Measurements from ENCODE around the gene SUPT3H. TPM values are rescaled to one million over a fixed set of nuclear protein-coding genes. Genes with fewer than 3 reads are reported as not detected.

SUPT3H gene
- total RNA-seq, 1 experiment from 2014 or later = 3.6 TPM

- no peaks in the 10 kb centered on the region for H3K4me1 ChIP-seq (ENCODE audit: insufficient read depth, low read length)
- ATAC-seq (no peak), DNase-seq (no peak)
- no TSS peak for BruUV-seq (replicated peaks)
- H3K36me3 ChIP-seq (ENCODE audit: low read depth, low read length) = no peaks in the 10 kb centered on the region
- intact Hi-C loops (cut with micrococcal nuclease) = loop anchor here (10.0 kb wide), 1 partner anchor 146 kb away; no protein-coding TSS in a partner anchor
- ChIA-PET CTCF (no interaction called here), POLR2A (ENCODE audit: unreplicated experiment) (interaction anchor here (0.5 kb wide), 1 partner anchor 71 kb away, joined by 3 read pairs; no protein-coding TSS in a partner anchor)
- H3K4me3 ChIP-seq (ENCODE audit: low read length) = no peak overlapping the region
- no peaks in the 10 kb centered on the region for H3K9me3 ChIP-seq (ENCODE audit: low read length)
- H4K20me1 ChIP-seq (ENCODE audit: low read length) = no peaks in the 10 kb centered on the region
- H2AFZ ChIP-seq (ENCODE audit: low read length) = no peak overlapping the region
- H3K79me2 ChIP-seq (ENCODE audit: low read length) = no peaks in the 10 kb centered on the region
- no peaks in the 10 kb centered on the region for H3K27me3 ChIP-seq (ENCODE audit: low read length)
- no peak overlapping the region for H3K9ac ChIP-seq (ENCODE audit: low read length)
- TF ChIP-seq CTCF (conservative IDR thresholded peaks at IDR 0.05; ENCODE audit: low read depth, low read length) = no peak
- TF ChIP-seq EZH2 (IDR thresholded peaks at IDR 0.05; ENCODE audit: low read length, unreplicated experiment) = no peak
- TF ChIP-seq EZH2phosphoT487 (IDR thresholded peaks at IDR 0.05; ENCODE audit: borderline replicate concordance, low read length) = no peak
- no peaks in the 10 kb centered on the region for H3F3A ChIP-seq (ENCODE audit: low read length, unreplicated experiment)
- H3K4me2 ChIP-seq (ENCODE audit: low read length) = no peak overlapping the region
- no peaks in the 10 kb centered on the region for H3K9me2 ChIP-seq (replicated peaks; ENCODE audit: low read length)
- H3K27ac ChIP-seq (ENCODE audit: low read length) = no peak overlapping the region
These were observed 557.0 kb downstream of the SUPT3H start for GRCh38 chr6:44820759-44821158.

GRCh38 chr6:44820321-44820720 lies 557.4 kb downstream of the SUPT3H start:
- BruUV-seq (replicated peaks) = no TSS peak
- Histone ChIP-seq H3K27ac (ENCODE audit: low read length) (no peak overlapping the region), H3K4me2 (ENCODE audit: low read length) (no peak overlapping the region), H3K4me1 (ENCODE audit: insufficient read depth, low read length) (no peaks in the 10 kb centered on the region), H3K9ac (ENCODE audit: low read length) (no peak overlapping the region), H3K36me3 (ENCODE audit: low read depth, low read length) (no peaks in the 10 kb centered on the region), H2AFZ (ENCODE audit: low read length) (no peak overlapping the region), H3F3A (ENCODE audit: low read length, unreplicated experiment) (no peaks in the 10 kb centered on the region), H3K9me2 (replicated peaks; ENCODE audit: low read length) (no peaks in the 10 kb centered on the region), H3K79me2 (ENCODE audit: low read length) (no peaks in the 10 kb centered on the region), H3K4me3 (ENCODE audit: low read length) (no peak overlapping the region), H4K20me1 (ENCODE audit: low read length) (no peaks in the 10 kb centered on the region), H3K27me3 (ENCODE audit: low read length) (no peaks in the 10 kb centered on the region), H3K9me3 (ENCODE audit: low read length) (no peaks in the 10 kb centered on the region)
- DNase-seq (peak; percentile 6), ATAC-seq (no peak)
- TF ChIP-seq CTCF (conservative IDR thresholded peaks at IDR 0.05; ENCODE audit: low read depth, low read length) = no peak
- no peak for TF ChIP-seq EZH2phosphoT487 (IDR thresholded peaks at IDR 0.05; ENCODE audit: borderline replicate concordance, low read length)
- TF ChIP-seq EZH2 (IDR thresholded peaks at IDR 0.05; ENCODE audit: low read length, unreplicated experiment) = no peak
- ChIA-PET POLR2A (ENCODE audit: unreplicated experiment) (no interaction called here), CTCF (no interaction called here)
- intact Hi-C loops (cut with micrococcal nuclease) = loop anchor here (10.0 kb wide), 1 partner anchor 146 kb away; no protein-coding TSS in a partner anchor

- H3K36me3 ChIP-seq (ENCODE audit: low read depth, low read length) = no peaks in the 10 kb centered on the region
- no peak overlapping the region for H3K4me3 ChIP-seq (ENCODE audit: low read length)
- H3K9me2 ChIP-seq (replicated peaks; ENCODE audit: low read length) = no peaks in the 10 kb centered on the region
- intact Hi-C loops (cut with micrococcal nuclease) = no loop called here
- H3F3A ChIP-seq (ENCODE audit: low read length, unreplicated experiment) = no peaks in the 10 kb centered on the region
- no peaks in the 10 kb centered on the region for H3K4me1 ChIP-seq (ENCODE audit: insufficient read depth, low read length)
- H2AFZ ChIP-seq (ENCODE audit: low read length) = no peak overlapping the region
- CTCF ChIA-PET = no interaction called here
- H3K27ac ChIP-seq (ENCODE audit: low read length) = no peak overlapping the region
- no TSS peak for BruUV-seq (replicated peaks)
- H3K9me3 ChIP-seq (ENCODE audit: low read length) = no peaks in the 10 kb centered on the region
- TF ChIP-seq EZH2phosphoT487 (IDR thresholded peaks at IDR 0.05; ENCODE audit: borderline replicate concordance, low read length) (no peak), EZH2 (IDR thresholded peaks at IDR 0.05; ENCODE audit: low read length, unreplicated experiment) (no peak), CTCF (conservative IDR thresholded peaks at IDR 0.05; ENCODE audit: low read depth, low read length) (no peak)
- no peak overlapping the region for H3K4me2 ChIP-seq (ENCODE audit: low read length)
- no peak for DNase-seq
- H3K9ac ChIP-seq (ENCODE audit: low read length) = no peak overlapping the region
- no peaks in the 10 kb centered on the region for H3K27me3 ChIP-seq (ENCODE audit: low read length)
- H4K20me1 ChIP-seq (ENCODE audit: low read length) = no peaks in the 10 kb centered on the region
- POLR2A ChIA-PET (ENCODE audit: unreplicated experiment) = no interaction called here
- ATAC-seq = no peak
- H3K79me2 ChIP-seq (ENCODE audit: low read length) = no peaks in the 10 kb centered on the region
These were observed 566.3 kb downstream of the SUPT3H start for GRCh38 chr6:44811456-44811855.

Measured in PC-3 (cell line).